ENCODE results near the gene TPD52L1.

The TPD52L1 gene

DNA sequence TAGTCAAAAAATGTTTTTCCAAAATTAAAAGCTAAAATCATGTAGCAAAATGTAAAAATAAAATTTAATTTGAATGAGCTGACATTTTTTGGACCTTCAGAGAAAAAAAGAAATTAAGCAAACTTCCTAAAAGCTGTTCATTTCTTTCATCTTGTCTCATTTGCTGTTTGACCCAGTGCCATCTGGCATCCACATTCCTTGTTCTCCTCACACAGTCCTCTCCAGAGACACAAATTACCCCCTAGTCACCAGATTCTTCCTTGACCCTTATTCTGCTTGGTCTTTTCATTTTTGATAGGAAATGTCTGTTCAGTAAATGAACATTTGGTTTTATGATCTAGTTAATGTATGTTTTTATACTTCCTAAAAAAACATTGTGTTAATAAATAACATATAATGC is 93.0 kb downstream of the TPD52L1 start:
- Histone ChIP-seq H3K4me3 (ENCODE audit: low read length) (no peak overlapping the region), H3K4me1 (ENCODE audit: control insufficient read depth, insufficient read depth, low read length) (peaks cover 18% of the 10 kb centered on the region), H3K9ac (ENCODE audit: low read length) (no peak overlapping the region), H3K36me3 (ENCODE audit: control insufficient read depth, insufficient read depth, low read length, severe bottlenecking) (no peaks in the 10 kb centered on the region), H3K27me3 (replicated peaks; ENCODE audit: control insufficient read depth, insufficient read depth, low read length) (no peaks in the 10 kb centered on the region), H3K9me3 (ENCODE audit: control insufficient read depth, low read length) (peaks cover 20% of the 10 kb centered on the region)
- DNase-seq (ENCODE audit: low read depth): no peak

DNA sequence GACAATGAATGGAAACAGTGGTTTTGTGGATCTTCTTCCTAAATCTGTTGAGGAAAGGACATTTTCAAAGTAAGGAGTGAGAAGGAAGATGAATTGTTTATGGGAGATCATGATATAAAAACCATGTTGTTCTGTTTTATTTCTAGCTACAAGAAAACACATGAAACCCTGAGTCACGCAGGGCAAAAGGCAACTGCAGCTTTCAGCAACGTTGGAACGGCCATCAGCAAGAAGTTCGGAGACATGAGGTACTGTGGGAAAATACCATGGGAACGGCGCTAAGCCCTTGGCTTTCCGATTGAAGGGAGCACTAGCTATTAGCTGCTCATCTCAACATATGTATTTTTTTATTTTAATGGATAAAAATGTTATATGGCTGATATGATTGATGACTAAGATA is 94.6 kb downstream of the TPD52L1 start:
- DNase-seq (ENCODE audit: low read depth): no peak
- Histone ChIP-seq H3K27me3 (replicated peaks; ENCODE audit: control insufficient read depth, insufficient read depth, low read length) (no peaks in the 10 kb centered on the region), H3K36me3 (ENCODE audit: control insufficient read depth, insufficient read depth, low read length, severe bottlenecking) (no peaks in the 10 kb centered on the region)

DNA sequence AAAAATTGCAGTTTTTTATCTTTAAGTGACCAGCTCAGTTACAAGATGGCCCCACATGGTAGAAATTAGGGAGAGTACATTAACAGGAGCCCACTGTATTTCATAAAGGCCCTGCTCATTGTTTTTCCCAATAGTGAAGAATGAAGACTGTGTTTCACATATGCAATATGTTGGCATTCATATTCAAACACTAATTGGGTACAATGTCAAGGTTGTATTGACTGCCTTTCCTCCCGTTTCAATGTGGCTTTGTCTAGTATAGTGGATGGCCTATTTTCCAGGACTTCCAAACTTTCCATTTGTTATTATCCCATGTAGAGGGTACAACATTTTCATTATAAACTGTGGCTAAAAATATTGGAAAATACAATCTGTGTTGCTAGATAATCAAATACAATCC is 96.9 kb downstream of the TPD52L1 start:
- H3K4me1 ChIP-seq (ENCODE audit: control insufficient read depth, insufficient read depth, low read length): peaks cover 43% of the 10 kb centered on the region
- no peaks in the 10 kb centered on the region for H3K27me3 ChIP-seq (replicated peaks; ENCODE audit: control insufficient read depth, insufficient read depth, low read length)
- no peaks in the 10 kb centered on the region for H3K36me3 ChIP-seq (ENCODE audit: control insufficient read depth, insufficient read depth, low read length, severe bottlenecking)
- H3K4me3 ChIP-seq (ENCODE audit: low read length): no peak overlapping the region
- H3K9ac ChIP-seq (ENCODE audit: low read length): no peak overlapping the region
- no peak for DNase-seq (ENCODE audit: low read depth)
- no peaks in the 10 kb centered on the region for H3K9me3 ChIP-seq (ENCODE audit: control insufficient read depth, low read length)

More for the DNA sequence above, 94.6 kb downstream of the TPD52L1 start:
- H3K4me1 ChIP-seq (ENCODE audit: control insufficient read depth, insufficient read depth, low read length): peaks cover 32% of the 10 kb centered on the region
- H3K9ac ChIP-seq (ENCODE audit: low read length): no peak overlapping the region
- no peak overlapping the region for H3K4me3 ChIP-seq (ENCODE audit: low read length)
- peaks cover 4% of the 10 kb centered on the region for H3K9me3 ChIP-seq (ENCODE audit: control insufficient read depth, low read length)

GRCh38 chr6:125251516-125252220 is 98.1 kb downstream of the TPD52L1 start:
- H3K27me3 ChIP-seq (replicated peaks; ENCODE audit: control insufficient read depth, insufficient read depth, low read length): no peaks in the 10 kb centered on the region
- no peak overlapping the region for H3K4me3 ChIP-seq (ENCODE audit: low read length)
- no peaks in the 10 kb centered on the region for H3K36me3 ChIP-seq (ENCODE audit: control insufficient read depth, insufficient read depth, low read length, severe bottlenecking)
- H3K9ac ChIP-seq (ENCODE audit: low read length): peak overlapping the region; percentile 25
- peak; percentile 24 for DNase-seq (ENCODE audit: low read depth)
- H3K4me1 ChIP-seq (ENCODE audit: control insufficient read depth, insufficient read depth, low read length): peaks cover 36% of the 10 kb centered on the region
- no peaks in the 10 kb centered on the region for H3K9me3 ChIP-seq (ENCODE audit: control insufficient read depth, low read length)

DNA sequence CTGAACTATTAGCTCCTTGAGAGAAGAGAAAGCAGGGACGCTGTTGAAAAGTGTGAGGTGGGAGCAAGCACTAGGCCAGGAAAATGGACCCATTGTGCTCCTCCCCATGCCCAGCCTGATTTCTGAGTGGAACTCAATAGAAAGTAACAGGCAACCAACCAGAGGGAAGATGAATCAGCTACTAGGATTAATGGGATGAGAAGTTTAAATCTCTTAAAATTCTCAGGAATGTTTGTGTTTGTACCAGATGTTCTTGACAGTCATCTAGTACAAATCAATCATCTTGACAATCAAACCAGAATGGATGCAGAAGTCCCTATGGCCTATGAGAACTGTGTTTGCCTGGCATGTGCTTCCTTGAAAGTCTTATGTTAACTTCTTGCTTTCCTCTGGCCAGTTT is 99.3 kb downstream of the TPD52L1 start:
- Histone ChIP-seq H3K9me3 (ENCODE audit: control insufficient read depth, low read length) (no peaks in the 10 kb centered on the region), H3K4me3 (ENCODE audit: low read length) (no peak overlapping the region), H3K27me3 (replicated peaks; ENCODE audit: control insufficient read depth, insufficient read depth, low read length) (no peaks in the 10 kb centered on the region), H3K4me1 (ENCODE audit: control insufficient read depth, insufficient read depth, low read length) (peaks cover 31% of the 10 kb centered on the region), H3K9ac (ENCODE audit: low read length) (no peak overlapping the region), H3K36me3 (ENCODE audit: control insufficient read depth, insufficient read depth, low read length, severe bottlenecking) (no peaks in the 10 kb centered on the region)
- no peak for DNase-seq (ENCODE audit: low read depth)

DNA sequence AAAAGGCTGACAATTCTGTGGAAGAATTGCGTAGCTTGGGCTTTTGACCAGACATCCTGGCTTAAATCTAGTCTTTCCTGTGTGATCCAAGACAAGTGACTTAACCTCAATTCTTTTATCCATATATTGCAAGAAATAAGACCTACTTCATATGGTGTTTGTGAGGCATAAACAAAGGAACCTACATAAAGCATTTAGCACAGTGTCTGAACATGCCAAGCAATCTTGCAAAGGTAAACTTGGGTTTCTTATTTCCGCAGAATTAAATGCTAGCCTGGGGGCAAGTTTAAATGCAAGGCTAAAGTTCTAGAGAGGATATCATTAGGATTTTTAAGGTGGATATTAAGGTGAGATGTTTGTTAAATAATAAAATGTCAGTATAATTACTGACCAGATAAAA is 100.3 kb downstream of the TPD52L1 start:
- no peak for DNase-seq (ENCODE audit: low read depth)
- Histone ChIP-seq H3K9ac (ENCODE audit: low read length) (no peak overlapping the region), H3K27me3 (replicated peaks; ENCODE audit: control insufficient read depth, insufficient read depth, low read length) (no peaks in the 10 kb centered on the region), H3K4me1 (ENCODE audit: control insufficient read depth, insufficient read depth, low read length) (peaks cover 31% of the 10 kb centered on the region), H3K4me3 (ENCODE audit: low read length) (no peak overlapping the region), H3K9me3 (ENCODE audit: control insufficient read depth, low read length) (no peaks in the 10 kb centered on the region), H3K36me3 (ENCODE audit: control insufficient read depth, insufficient read depth, low read length, severe bottlenecking) (no peaks in the 10 kb centered on the region)

DNA sequence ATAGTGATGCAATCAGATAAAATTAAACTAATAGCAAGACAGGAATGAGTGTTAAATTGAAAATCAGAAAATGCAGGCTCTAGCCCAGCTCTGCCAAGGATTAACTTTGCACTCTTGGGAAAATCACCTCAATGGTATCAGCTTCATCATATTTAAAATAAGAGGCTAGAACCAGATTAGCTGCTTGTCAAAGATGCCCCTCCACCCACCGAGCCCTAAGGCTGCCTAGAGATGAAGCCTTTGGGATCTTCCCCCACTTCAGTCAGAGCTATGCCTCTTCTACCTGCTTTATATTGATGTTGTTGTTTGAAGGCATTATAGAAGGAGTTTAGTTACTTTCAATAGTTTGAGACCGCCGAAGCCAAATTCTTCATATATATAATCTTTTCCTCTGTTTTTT is 100.7 kb downstream of the TPD52L1 start:
- peaks cover 31% of the 10 kb centered on the region for H3K4me1 ChIP-seq (ENCODE audit: control insufficient read depth, insufficient read depth, low read length)
- H3K27me3 ChIP-seq (replicated peaks; ENCODE audit: control insufficient read depth, insufficient read depth, low read length): no peaks in the 10 kb centered on the region
- no peaks in the 10 kb centered on the region for H3K36me3 ChIP-seq (ENCODE audit: control insufficient read depth, insufficient read depth, low read length, severe bottlenecking)
- no peak overlapping the region for H3K9ac ChIP-seq (ENCODE audit: low read length)
- DNase-seq (ENCODE audit: low read depth): no peak
- H3K4me3 ChIP-seq (ENCODE audit: low read length): no peak overlapping the region
- H3K9me3 ChIP-seq (ENCODE audit: control insufficient read depth, low read length): no peaks in the 10 kb centered on the region

- H3K9ac ChIP-seq (ENCODE audit: low read length): no peak overlapping the region
- H3K9me3 ChIP-seq (ENCODE audit: control insufficient read depth, low read length): no peaks in the 10 kb centered on the region
- H3K27me3 ChIP-seq (replicated peaks; ENCODE audit: control insufficient read depth, insufficient read depth, low read length): no peaks in the 10 kb centered on the region
- H3K36me3 ChIP-seq (ENCODE audit: control insufficient read depth, insufficient read depth, low read length, severe bottlenecking): no peaks in the 10 kb centered on the region
- no peak for DNase-seq (ENCODE audit: low read depth)
- H3K4me3 ChIP-seq (ENCODE audit: low read length): no peak overlapping the region
- peaks cover 31% of the 10 kb centered on the region for H3K4me1 ChIP-seq (ENCODE audit: control insufficient read depth, insufficient read depth, low read length)
These were observed 101.6 kb downstream of the TPD52L1 start for GRCh38 chr6:125255201-125255600.

- Histone ChIP-seq H3K9me3 (ENCODE audit: control insufficient read depth, low read length) (no peaks in the 10 kb centered on the region), H3K9ac (ENCODE audit: low read length) (no peak overlapping the region), H3K4me1 (ENCODE audit: control insufficient read depth, insufficient read depth, low read length) (peaks cover 29% of the 10 kb centered on the region), H3K36me3 (ENCODE audit: control insufficient read depth, insufficient read depth, low read length, severe bottlenecking) (no peaks in the 10 kb centered on the region), H3K4me3 (ENCODE audit: low read length) (no peak overlapping the region), H3K27me3 (replicated peaks; ENCODE audit: control insufficient read depth, insufficient read depth, low read length) (no peaks in the 10 kb centered on the region)
- DNase-seq (ENCODE audit: low read depth): no peak
These were observed 103.8 kb downstream of the TPD52L1 start for GRCh38 chr6:125257351-125257750.

DNA sequence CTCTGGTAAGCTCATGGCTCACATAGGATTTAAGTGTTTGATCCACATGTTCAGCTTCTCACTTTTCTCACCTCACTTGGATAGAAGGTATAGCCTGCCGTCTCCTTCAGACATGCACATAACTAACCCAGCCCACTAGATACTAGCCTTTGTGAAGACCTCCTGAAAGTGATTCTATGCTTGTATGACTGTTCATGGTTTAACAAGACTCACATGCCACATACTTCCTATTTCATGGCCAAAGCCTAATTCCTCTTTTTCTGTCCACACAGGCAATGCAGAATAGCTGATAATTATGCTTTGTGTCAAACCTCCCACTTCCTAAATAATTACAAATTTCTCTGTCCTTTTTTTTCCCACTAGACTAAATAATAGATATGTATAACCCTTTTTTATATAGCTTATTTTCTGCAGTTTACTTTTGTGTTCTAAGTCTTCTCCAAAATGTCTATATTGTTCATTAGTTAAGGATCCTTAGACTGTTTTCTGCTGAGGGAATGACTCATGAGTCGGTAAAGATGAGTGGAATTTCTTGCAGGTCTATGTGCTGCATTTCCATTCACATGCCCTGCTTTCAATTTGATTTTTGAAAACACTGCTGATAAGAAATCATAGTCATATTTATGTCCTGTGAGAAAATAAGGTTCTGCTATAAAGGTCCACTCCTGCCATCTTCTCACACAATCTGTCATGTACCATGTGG is 105.2 kb downstream of the TPD52L1 start:
- no peaks in the 10 kb centered on the region for H3K27me3 ChIP-seq (replicated peaks; ENCODE audit: control insufficient read depth, insufficient read depth, low read length)
- no peak overlapping the region for H3K9ac ChIP-seq (ENCODE audit: low read length)
- H3K9me3 ChIP-seq (ENCODE audit: control insufficient read depth, low read length): no peaks in the 10 kb centered on the region
- H3K4me3 ChIP-seq (ENCODE audit: low read length): no peak overlapping the region
- no peaks in the 10 kb centered on the region for H3K36me3 ChIP-seq (ENCODE audit: control insufficient read depth, insufficient read depth, low read length, severe bottlenecking)
- peak; percentile 24 for DNase-seq (ENCODE audit: low read depth)
- H3K4me1 ChIP-seq (ENCODE audit: control insufficient read depth, insufficient read depth, low read length): peaks cover 22% of the 10 kb centered on the region

- Histone ChIP-seq H3K27me3 (replicated peaks; ENCODE audit: control insufficient read depth, insufficient read depth, low read length) (no peaks in the 10 kb centered on the region), H3K9ac (ENCODE audit: low read length) (no peak overlapping the region), H3K9me3 (ENCODE audit: control insufficient read depth, low read length) (no peaks in the 10 kb centered on the region), H3K36me3 (ENCODE audit: control insufficient read depth, insufficient read depth, low read length, severe bottlenecking) (no peaks in the 10 kb centered on the region), H3K4me1 (ENCODE audit: control insufficient read depth, insufficient read depth, low read length) (peaks cover 18% of the 10 kb centered on the region), H3K4me3 (ENCODE audit: low read length) (no peak overlapping the region)
- DNase-seq (ENCODE audit: low read depth): no peak
These were observed 105.8 kb downstream of the TPD52L1 start for GRCh38 chr6:125259354-125259736.

All from adipocyte (in vitro differentiated cells).